ENCODE measurements around the gene FGF14.

DNA sequence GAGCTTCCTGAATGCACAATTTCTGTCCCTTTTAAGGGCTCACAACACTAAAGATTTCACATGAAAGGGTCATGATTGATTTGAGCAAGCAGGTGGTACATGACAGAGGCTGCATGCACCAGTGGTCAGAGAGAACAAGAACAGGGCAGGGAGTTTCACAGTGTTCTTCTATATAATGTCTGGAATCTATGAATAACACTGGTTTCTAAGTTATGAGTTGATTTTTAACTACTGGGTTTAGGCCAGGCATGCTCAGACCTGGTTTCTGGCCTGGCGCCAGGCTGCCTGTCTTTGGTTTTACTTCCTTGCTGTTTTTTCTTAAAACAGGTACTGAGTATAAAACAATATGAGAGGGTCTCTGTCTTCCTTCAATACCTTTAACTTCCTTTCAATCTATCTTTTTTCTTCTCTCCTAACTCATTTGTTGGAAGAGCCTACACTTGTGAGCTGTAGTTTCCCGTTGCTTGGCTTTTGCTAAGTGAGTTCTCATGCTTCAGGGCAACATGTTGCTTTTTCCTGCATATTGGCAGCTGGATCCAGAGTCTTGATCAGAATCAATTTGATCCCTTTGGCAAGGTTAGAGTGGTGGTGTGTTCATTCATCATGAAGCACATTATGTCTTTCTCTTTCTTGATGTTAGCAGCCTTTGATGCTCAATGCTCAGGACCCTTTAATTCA lies 38.5 kb upstream of the FGF14 start:
- TF ChIP-seq CTCF (IDR thresholded peaks at IDR 0.05) (no peak), POLR2A (IDR thresholded peaks at IDR 0.05) (no peak), POLR2AphosphoS5 (IDR thresholded peaks at IDR 0.05) (no peak)
